Testis (tissue), 2 donors: ENCODE measurements around the gene PUM2.

Experiments used
- POLR2A ChIP-seq: fragments of 450-650 bp; IDR thresholded peaks from one replicate; pipeline ENCODE4 v1.6.1; 2017; ENCODE audit warnings: antibody characterized with exemption, mild to moderate bottlenecking, moderate library complexity
- TF ChIP-seq, protein P1 (sequence below), 3 experiments: fragments of 450-650 bp in 2 of 3; fragments of 200-600 bp in 1 of 3; sonication (generic) in 1 of 3; IDR thresholded peaks; one replicate each; pipeline ENCODE4 v1.5.1; 2016 to 2019; ENCODE audit warnings: antibody characterized with exemption in 3 of 3, mild to moderate bottlenecking in 2 of 3, moderate library complexity in 1 of 3

DNA sequence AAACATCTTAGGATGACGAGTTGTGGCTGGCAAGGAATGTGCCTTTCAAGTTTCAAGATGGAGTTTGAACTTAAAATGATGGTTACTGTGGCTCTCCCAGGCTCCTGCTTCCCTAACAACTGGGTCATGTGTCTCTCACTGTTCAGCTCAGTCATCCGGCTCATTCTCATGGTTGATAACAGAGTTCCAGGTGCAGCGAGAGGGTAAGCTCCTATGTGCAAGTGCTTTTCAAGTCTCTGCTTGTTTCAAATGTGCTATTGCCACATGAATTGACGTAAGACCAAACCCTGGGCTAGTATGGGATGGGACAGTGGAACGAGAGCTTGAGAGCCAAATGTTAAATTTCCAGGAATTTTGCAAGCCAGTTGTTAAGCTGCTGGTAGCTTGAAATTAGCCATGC, 19.5 kb upstream of the PUM2 start:
- TF ChIP-seq, protein P1, sequence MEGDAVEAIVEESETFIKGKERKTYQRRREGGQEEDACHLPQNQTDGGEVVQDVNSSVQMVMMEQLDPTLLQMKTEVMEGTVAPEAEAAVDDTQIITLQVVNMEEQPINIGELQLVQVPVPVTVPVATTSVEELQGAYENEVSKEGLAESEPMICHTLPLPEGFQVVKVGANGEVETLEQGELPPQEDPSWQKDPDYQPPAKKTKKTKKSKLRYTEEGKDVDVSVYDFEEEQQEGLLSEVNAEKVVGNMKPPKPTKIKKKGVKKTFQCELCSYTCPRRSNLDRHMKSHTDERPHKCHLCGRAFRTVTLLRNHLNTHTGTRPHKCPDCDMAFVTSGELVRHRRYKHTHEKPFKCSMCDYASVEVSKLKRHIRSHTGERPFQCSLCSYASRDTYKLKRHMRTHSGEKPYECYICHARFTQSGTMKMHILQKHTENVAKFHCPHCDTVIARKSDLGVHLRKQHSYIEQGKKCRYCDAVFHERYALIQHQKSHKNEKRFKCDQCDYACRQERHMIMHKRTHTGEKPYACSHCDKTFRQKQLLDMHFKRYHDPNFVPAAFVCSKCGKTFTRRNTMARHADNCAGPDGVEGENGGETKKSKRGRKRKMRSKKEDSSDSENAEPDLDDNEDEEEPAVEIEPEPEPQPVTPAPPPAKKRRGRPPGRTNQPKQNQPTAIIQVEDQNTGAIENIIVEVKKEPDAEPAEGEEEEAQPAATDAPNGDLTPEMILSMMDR (IDR thresholded peaks at IDR 0.05): no peak
- no peak for TF ChIP-seq POLR2A
